ENCODE results near the gene DDX5. TPM values are rescaled to one million over a fixed set of nuclear protein-coding genes. Genes with fewer than 3 reads are reported as not detected.

DDX5 gene
- total RNA-seq, 3 donors from 2014 or later: 616 to 794 (median 655) TPM

- Histone ChIP-seq H3K4me1 (no peaks in the 10 kb centered on the region), H3K9me3 (no peaks in the 10 kb centered on the region), H3K27ac (no peak overlapping the region), H3K36me3 (peaks cover 9% of the 10 kb centered on the region), H3K27me3 (no peaks in the 10 kb centered on the region), H3K4me3 (no peak overlapping the region)
- TF ChIP-seq POLR2AphosphoS5 (IDR thresholded peaks at IDR 0.05) (no peak), CTCF (IDR thresholded peaks at IDR 0.05) (no peak), POLR2A (IDR thresholded peaks at IDR 0.05) (no peak)
- DNase-seq (ENCODE audit: low spot score in 2 of 2): no peak
- intact Hi-C loops (cut with DNase I; ENCODE audit: low total_unique reads): no loop called here
Observed at GRCh38 chr17:64488301-64488700, 17.8 kb downstream of the DDX5 start.

- no peak for DNase-seq (ENCODE audit: low spot score in 2 of 2)
- Histone ChIP-seq H3K36me3 (peaks cover 9% of the 10 kb centered on the region), H3K27ac (no peak overlapping the region), H3K4me3 (no peak overlapping the region), H3K4me1 (no peaks in the 10 kb centered on the region), H3K27me3 (no peaks in the 10 kb centered on the region), H3K9me3 (no peaks in the 10 kb centered on the region)
- no peak for TF ChIP-seq POLR2AphosphoS5 (IDR thresholded peaks at IDR 0.05)
- TF ChIP-seq CTCF (IDR thresholded peaks at IDR 0.05): no peak
- no peak for TF ChIP-seq POLR2A (IDR thresholded peaks at IDR 0.05)
- intact Hi-C loops (cut with DNase I; ENCODE audit: low total_unique reads): no loop called here
Observed at GRCh38 chr17:64484380-64484779, 21.7 kb downstream of the DDX5 start.

- peaks cover 14% of the 10 kb centered on the region for H3K36me3 ChIP-seq
- no peaks in the 10 kb centered on the region for H3K9me3 ChIP-seq
- no peaks in the 10 kb centered on the region for H3K4me1 ChIP-seq
- DNase-seq (ENCODE audit: low spot score in 2 of 2): no peak
- H3K27ac ChIP-seq: no peak overlapping the region
- no peak for TF ChIP-seq CTCF (IDR thresholded peaks at IDR 0.05)
- no peak for TF ChIP-seq POLR2AphosphoS5 (IDR thresholded peaks at IDR 0.05)
- TF ChIP-seq POLR2A (IDR thresholded peaks at IDR 0.05): no peak
- no peak overlapping the region for H3K4me3 ChIP-seq
- H3K27me3 ChIP-seq: no peaks in the 10 kb centered on the region
- intact Hi-C loops (cut with DNase I; ENCODE audit: low total_unique reads): no loop called here
Observed at GRCh38 chr17:64480951-64481350, 25.1 kb downstream of the DDX5 start.

- no peak for DNase-seq (ENCODE audit: low spot score in 2 of 2)
- Histone ChIP-seq H3K27ac (no peak overlapping the region), H3K27me3 (no peaks in the 10 kb centered on the region), H3K4me3 (no peak overlapping the region), H3K4me1 (no peaks in the 10 kb centered on the region), H3K9me3 (no peaks in the 10 kb centered on the region), H3K36me3 (peaks cover 5% of the 10 kb centered on the region)
- no peak for TF ChIP-seq POLR2A (IDR thresholded peaks at IDR 0.05)
- TF ChIP-seq POLR2AphosphoS5 (IDR thresholded peaks at IDR 0.05): no peak
- no peak for TF ChIP-seq CTCF (IDR thresholded peaks at IDR 0.05)
- intact Hi-C loops (cut with DNase I; ENCODE audit: low total_unique reads): no loop called here
Observed at GRCh38 chr17:64477849-64478248, 28.2 kb downstream of the DDX5 start.

- Histone ChIP-seq H3K4me1 (no peaks in the 10 kb centered on the region), H3K4me3 (no peak overlapping the region), H3K9me3 (no peaks in the 10 kb centered on the region), H3K27ac (no peak overlapping the region), H3K27me3 (no peaks in the 10 kb centered on the region), H3K36me3 (peaks cover 5% of the 10 kb centered on the region)
- no peak for TF ChIP-seq POLR2A (IDR thresholded peaks at IDR 0.05)
- TF ChIP-seq POLR2AphosphoS5 (IDR thresholded peaks at IDR 0.05): no peak
- TF ChIP-seq CTCF (IDR thresholded peaks at IDR 0.05): no peak
- DNase-seq (ENCODE audit: low spot score in 2 of 2): no peak
- intact Hi-C loops (cut with DNase I; ENCODE audit: low total_unique reads): no loop called here
Observed at GRCh38 chr17:64472564-64472963, 33.5 kb downstream of the DDX5 start.
